GM12878 (cell line): ENCODE results near the gene RPS16. TPM values are rescaled to one million over a fixed set of nuclear protein-coding genes. Genes with fewer than 3 reads are reported as not detected.
A peak's percentile ranks its signal among the peaks of the same experiment; 100 is the strongest.

Source experiments
- ATAC-seq: fragments of 200-7000 bp; cut with Tn5 transposase; 3 replicates; pipeline ENCODE4 v1.9.1; 2020; ENCODE audit warnings: mild to moderate bottlenecking, moderate library complexity
- BruUV-seq: library from RNA; stranded (reverse); fragments of 400-500 nt; replicated peaks from 2 replicates; lab custom pipeline; 2021; lab: Mats Ljungman, UMichigan
- CTCF ChIA-PET: fragments of 300-600 bp; sonication (Branson Sonifier 250); formaldehyde crosslinking; extraction: SDS; loops from one replicate; lab custom pipeline; 2021; ENCODE audit warnings: inconsistent platforms; lab: Yijun Ruan, JAX
- POLR2A ChIA-PET: fragments of 350-600 bp; formaldehyde crosslinking; extraction: SDS; loops from one replicate; lab custom pipeline; 2021; ENCODE audit warnings: inconsistent platforms; lab: Charles Lee
- RAD21 ChIA-PET: fragments of 300-600 bp; sonication (Branson Sonifier 250); formaldehyde crosslinking; loops from one replicate; lab custom pipeline; 2023; ENCODE audit warnings: antibody characterized with exemption; ENCODE audit not compliant: unreplicated experiment; lab: Charles Lee
- SMC1A ChIA-PET: fragments of 300-600 bp; sonication (Branson Sonifier 250); formaldehyde crosslinking; loops from one replicate; lab custom pipeline; 2023; ENCODE audit not compliant: unreplicated experiment, uncharacterized antibody; lab: Charles Lee
- DNase-seq: peaks from one replicate; pipeline ENCODE4 v3.0.0-alpha.2; 2011; ENCODE audit warnings: low read depth, low spot score
- FAIRE-seq: peaks from 3 replicates; lab custom pipeline; 2011; peaks lifted over from hg19 to GRCh38; lab: Jason Lieb, UNC
- H2AFZ ChIP-seq: 2 replicates; pipeline ENCODE4 v1.6.0; 2011; ENCODE audit warnings: low read depth, low read length, control low read depth; ENCODE audit not compliant: control insufficient read depth
- H3K27ac ChIP-seq: 2 replicates; pipeline ENCODE4 v1.5.1; 2011; ENCODE audit warnings: control low read depth; ENCODE audit not compliant: control insufficient read depth, insufficient read depth
- H3K27me3 ChIP-seq, 2 experiments: replicated peaks in 1 of 2; 2 replicates each; pipeline versions ENCODE4 v1.6.0 to v1.6.1; 2011; ENCODE audit warnings: low read length in 1 of 2; ENCODE audit not compliant: control insufficient read depth in 2 of 2, insufficient read depth in 2 of 2
- H3K36me3 ChIP-seq, 2 experiments: 2 replicates each; pipeline ENCODE4 v1.5.1; 2011; ENCODE audit warnings: low read length in 1 of 2; ENCODE audit not compliant: control insufficient read depth in 2 of 2, insufficient read depth in 2 of 2
- H3K4me1 ChIP-seq: 2 replicates; pipeline ENCODE4 v1.6.1; 2011; ENCODE audit warnings: mild to moderate bottlenecking, low read length, moderate library complexity, mixed read lengths; ENCODE audit not compliant: control insufficient read depth, insufficient read depth
- H3K4me2 ChIP-seq: 2 replicates; pipeline ENCODE4 v1.6.0; 2011; ENCODE audit warnings: control low read depth; ENCODE audit not compliant: control insufficient read depth, insufficient read depth
- H3K4me3 ChIP-seq: fragments of 200-600 bp; sonication (generic); 2 replicates; pipeline ENCODE4 v1.5.1; 2016
- H3K79me2 ChIP-seq: 2 replicates; pipeline ENCODE4 v1.6.0; 2011; ENCODE audit warnings: low read length; ENCODE audit not compliant: control insufficient read depth, insufficient read depth
- H3K9ac ChIP-seq: 2 replicates; pipeline ENCODE4 v1.8.0; 2011; ENCODE audit warnings: low read length, control low read depth, mixed read lengths; ENCODE audit not compliant: control insufficient read depth, insufficient read depth
- H3K9me3 ChIP-seq: replicated peaks from 3 replicates; pipeline ENCODE4 v1.5.1; 2011; ENCODE audit warnings: mild to moderate bottlenecking, low read length; ENCODE audit not compliant: control insufficient read depth, insufficient read depth
- H4K20me1 ChIP-seq: 2 replicates; pipeline ENCODE4 v1.6.0; 2011; ENCODE audit not compliant: control insufficient read depth, insufficient read depth
- BACH1 ChIP-seq: fragments of 450-650 bp; IDR thresholded peaks from 2 replicates; pipeline ENCODE4 v1.6.1; 2017; ENCODE audit warnings: mild to moderate bottlenecking, borderline replicate concordance
- BHLHE40 ChIP-seq, 2 experiments: fragments of 450-650 bp in 1 of 2; IDR thresholded peaks; 2 replicates each; pipeline ENCODE4 v1.6.1; 2011 to 2017; ENCODE audit warnings: low read depth in 2 of 2, borderline replicate concordance in 1 of 2, improper control_type of control experiment in 1 of 2, low read length in 1 of 2, mild to moderate bottlenecking in 1 of 2
- CHD1 ChIP-seq: IDR thresholded peaks from 2 replicates; pipeline ENCODE4 v1.6.1; 2012; ENCODE audit warnings: low read depth, low read length, improper control_type of control experiment
- EGR1 ChIP-seq, 2 experiments: IDR thresholded peaks; 1 replicate in 1 of 2; 2 replicates in 1 of 2; pipeline ENCODE4 v1.6.1; 2011 to 2012; ENCODE audit warnings: low read depth in 2 of 2, low read length in 2 of 2, borderline replicate concordance in 1 of 2, mild to moderate bottlenecking in 1 of 2, moderate library complexity in 1 of 2
- FOXK2 ChIP-seq: fragments of 450-650 bp; IDR thresholded peaks from 2 replicates; pipeline ENCODE4 v1.6.1; 2017; ENCODE audit warnings: mild to moderate bottlenecking, moderate library complexity
- GATAD2B ChIP-seq: fragments of 450-650 bp; conservative IDR thresholded peaks from 2 replicates; pipeline ENCODE4 v1.6.1; 2017; ENCODE audit warnings: low read depth, mild to moderate bottlenecking, moderate library complexity
- HDGF ChIP-seq: fragments of 450-650 bp; IDR thresholded peaks from 2 replicates; pipeline ENCODE4 v1.6.1; 2016; ENCODE audit warnings: antibody characterized with exemption
- NR2F1 ChIP-seq: fragments of 450-650 bp; conservative IDR thresholded peaks from 2 replicates; pipeline ENCODE4 v1.6.1; 2017; ENCODE audit warnings: mild to moderate bottlenecking
- POLR2A ChIP-seq: IDR thresholded peaks from 2 replicates; pipeline ENCODE4 v1.6.1; 2011; ENCODE audit warnings: low read depth, mild to moderate bottlenecking, low read length
- RELB ChIP-seq: fragments of 450-650 bp; IDR thresholded peaks from 2 replicates; pipeline ENCODE4 v1.6.1; 2017; ENCODE audit warnings: low read depth, mild to moderate bottlenecking, moderate library complexity
- TCF3 ChIP-seq: IDR thresholded peaks from 2 replicates; pipeline ENCODE4 v1.6.1; 2012; ENCODE audit warnings: low read depth, mild to moderate bottlenecking, low read length, borderline replicate concordance; ENCODE audit not compliant: insufficient read depth
- TCF7 ChIP-seq: IDR thresholded peaks from 2 replicates; pipeline ENCODE4 v1.6.1; 2014; ENCODE audit warnings: antibody characterized with exemption, borderline replicate concordance
- WGBS: methylation state at CpG from one replicate; pipeline ENCODE4 v1.1.6; 2016; ENCODE audit warnings: low lambda C conversion rate; ENCODE audit not compliant: insufficient replicate concordance, insufficient coverage; ENCODE audit errors: missing lambda C conversion rate; 5-methylcytosine and 5-hydroxymethylcytosine counted together
- in situ Hi-C: fragments of 300-500 bp; cut with MboI; formaldehyde crosslinking; loops from 9 replicates; pipeline ENCODE4 v1.14.3; 2018; ENCODE audit warnings: mixed read lengths
- intact Hi-C: fragments of 100-400 bp; cut with micrococcal nuclease; formaldehyde crosslinking; loops from one replicate; pipeline ENCODE4 v1.14.2; 2022; ENCODE audit not compliant: unreplicated experiment
- polyA plus RNA-seq, 11 experiments: library from polyadenylated mRNA; depleted of rRNA in 4 of 11; unstranded in 6 of 11; stranded (reverse) in 5 of 11; fragments of >200 nt; fragmentation: Nextera tagmentation in 4 of 11; fragmentation: Illumina TruSeq in 1 of 11; extraction: Ambion mirVana in 4 of 11; extraction: Trizol in 1 of 11; gene quantifications; 1 replicate in 1 of 11; 2 replicates in 10 of 11; pipeline versions ENCODE4 v1.2.1 to v1.2.3, GENCODE V29; 2011 to 2016; ENCODE audit warnings: inconsistent platforms in 2 of 11, missing spikeins in 2 of 11, low read depth in 1 of 11
- total RNA-seq, 4 experiments: library from RNA; depleted of rRNA in 3 of 4; stranded (reverse); fragments of >200 nt in 3 of 4; fragmentation: Illumina TruSeq in 1 of 4; extraction: Trizol in 1 of 4; gene quantifications; 2 replicates each; pipeline versions ENCODE4 v1.2.1 to v1.2.3, GENCODE V29; 2013 to 2021
- TF ChIP-seq, protein P1 (sequence below): fragments of 450-650 bp; IDR thresholded peaks from 2 replicates; pipeline ENCODE4 v1.6.1; 2017; ENCODE audit warnings: mild to moderate bottlenecking
- TF ChIP-seq, protein P2 (sequence below): fragments of 450-650 bp; IDR thresholded peaks from 2 replicates; pipeline ENCODE4 v1.6.1; 2016; ENCODE audit warnings: mild to moderate bottlenecking

Gene RPS16
- total and polyA plus RNA-seq, 10 of the 15 experiments (the other 5 are each of a cell fraction or from before 2014, with no cell fraction given) = 148 to 4,810 (median 2,343) TPM

GRCh38 chr19:39407660-39408391 is 27.9 kb downstream of the RPS16 start:
- no peak for FAIRE-seq

More at GRCh38 chr19:39407660-39408391, 27.9 kb downstream of the RPS16 start:
- Histone ChIP-seq H3K79me2 (peaks cover 62% of the 10 kb centered on the region), H3K27ac (peak overlapping the region; percentile 100), H3K4me2 (peak overlapping the region; percentile 83), H3K4me1 (peaks cover 38% of the 10 kb centered on the region), H3K36me3 (peaks cover 2 to 6% of the 10 kb centered on the region in 2 experiments; a peak in 2 of 4 replicates), H4K20me1 (no peaks in the 10 kb centered on the region), H3K9me3 (no peaks in the 10 kb centered on the region), H2AFZ (no peak overlapping the region), H3K4me3 (peak overlapping the region; percentile 98), H3K9ac (peak overlapping the region; percentile 80), H3K27me3 (no peaks in the 10 kb centered on the region)
- BruUV-seq = no TSS peak
- ATAC-seq (0 out of 3 replicates have a peak, but pooled peaks have one; percentile 0), DNase-seq (no peak)
- in situ Hi-C loops (no loop called here), intact Hi-C loops (loop anchor here (10.0 kb wide), 1 partner anchor 433 kb away; the partner anchor contains the start of gene FBXO17)
- ChIA-PET SMC1A (interaction anchor here (1.4 to 3.0 kb wide), 2 partner anchors 9 to 17 kb away, joined by 4 to 18 read pairs; partner anchors contain the start of genes MED29 and PAF1), RAD21 (interaction anchor here (1.0 to 4.5 kb wide), 2 partner anchors 10 to 66 kb away, joined by 3 to 37 read pairs; partner anchors contain the start of gene SAMD4B), POLR2A (interaction anchor here (1.2 to 3.9 kb wide), 4 partner anchors 10 to 38 kb away, joined by 3 to 39 read pairs (median 6); partner anchors contain the start of genes MED29, PAF1, RPS16 and SUPT5H), CTCF (interaction anchor here (1.4 kb wide), 1 partner anchor 10 kb away, joined by 14 read pairs; no protein-coding TSS in a partner anchor)
- 2% methylated on average over 35 of the region's 40 CpGs for WGBS
- TF ChIP-seq POLR2A = peak; percentile 63
- no peak for TF ChIP-seq FOXK2
- no peak for TF ChIP-seq TCF7
- TF ChIP-seq CHD1 = 0 out of 2 replicates have a peak, but pooled peaks have one; percentile 46
- TF ChIP-seq GATAD2B = peak; percentile 30; the same call in 1 of the 2 replicates
- peak; percentile 87 for TF ChIP-seq HDGF
- TF ChIP-seq, protein P1, sequence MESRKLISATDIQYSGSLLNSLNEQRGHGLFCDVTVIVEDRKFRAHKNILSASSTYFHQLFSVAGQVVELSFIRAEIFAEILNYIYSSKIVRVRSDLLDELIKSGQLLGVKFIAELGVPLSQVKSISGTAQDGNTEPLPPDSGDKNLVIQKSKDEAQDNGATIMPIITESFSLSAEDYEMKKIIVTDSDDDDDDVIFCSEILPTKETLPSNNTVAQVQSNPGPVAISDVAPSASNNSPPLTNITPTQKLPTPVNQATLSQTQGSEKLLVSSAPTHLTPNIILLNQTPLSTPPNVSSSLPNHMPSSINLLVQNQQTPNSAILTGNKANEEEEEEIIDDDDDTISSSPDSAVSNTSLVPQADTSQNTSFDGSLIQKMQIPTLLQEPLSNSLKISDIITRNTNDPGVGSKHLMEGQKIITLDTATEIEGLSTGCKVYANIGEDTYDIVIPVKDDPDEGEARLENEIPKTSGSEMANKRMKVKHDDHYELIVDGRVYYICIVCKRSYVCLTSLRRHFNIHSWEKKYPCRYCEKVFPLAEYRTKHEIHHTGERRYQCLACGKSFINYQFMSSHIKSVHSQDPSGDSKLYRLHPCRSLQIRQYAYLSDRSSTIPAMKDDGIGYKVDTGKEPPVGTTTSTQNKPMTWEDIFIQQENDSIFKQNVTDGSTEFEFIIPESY = no peak
- TF ChIP-seq RELB = 0 out of 2 replicates have a peak, but pooled peaks have one; percentile 6
- TF ChIP-seq NR2F1 = peak; percentile 24; the same call in 1 of the 2 replicates
- peak in 1 of 2 experiments; percentile 24; a peak in 1 of 4 replicates for TF ChIP-seq BHLHE40 (IDR thresholded peaks at IDR 0.05; ENCODE audit: borderline replicate concordance in 1 of 2, low read depth in 2 of 2, low read length in 1 of 2)
- TF ChIP-seq, protein P2, sequence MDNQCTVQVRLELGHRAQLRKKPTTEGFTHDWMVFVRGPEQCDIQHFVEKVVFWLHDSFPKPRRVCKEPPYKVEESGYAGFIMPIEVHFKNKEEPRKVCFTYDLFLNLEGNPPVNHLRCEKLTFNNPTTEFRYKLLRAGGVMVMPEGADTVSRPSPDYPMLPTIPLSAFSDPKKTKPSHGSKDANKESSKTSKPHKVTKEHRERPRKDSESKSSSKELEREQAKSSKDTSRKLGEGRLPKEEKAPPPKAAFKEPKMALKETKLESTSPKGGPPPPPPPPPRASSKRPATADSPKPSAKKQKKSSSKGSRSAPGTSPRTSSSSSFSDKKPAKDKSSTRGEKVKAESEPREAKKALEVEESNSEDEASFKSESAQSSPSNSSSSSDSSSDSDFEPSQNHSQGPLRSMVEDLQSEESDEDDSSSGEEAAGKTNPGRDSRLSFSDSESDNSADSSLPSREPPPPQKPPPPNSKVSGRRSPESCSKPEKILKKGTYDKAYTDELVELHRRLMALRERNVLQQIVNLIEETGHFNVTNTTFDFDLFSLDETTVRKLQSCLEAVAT = peak; percentile 93
- TF ChIP-seq TCF3 = 0 out of 2 replicates have a peak, but pooled peaks have one; percentile 56
- peak; percentile 37; the same call in 1 of the 2 replicates for TF ChIP-seq BACH1
- peak in 1 of 2 experiments; percentile 6; a peak in 1 of 3 replicates for TF ChIP-seq EGR1 (IDR thresholded peaks at IDR 0.05; ENCODE audit: borderline replicate concordance in 1 of 2, low read depth in 2 of 2, low read length in 2 of 2)
